Measurements from ENCODE around the gene MYRF. TPM values are rescaled to one million over a fixed set of nuclear protein-coding genes. Genes with fewer than 3 reads are reported as not detected.

The MYRF gene
- total and polyA plus RNA-seq, 9 of the 15 experiments (the other 6 are each of a cell fraction or from before 2014, with no cell fraction given), result 2.3 to 25.8 (median 7.1) TPM

- POLR2A ChIA-PET, result interaction anchor here (0.5 to 1.4 kb wide), 3 partner anchors 10 to 42 kb away, joined by 3 to 7 read pairs (median 4); no protein-coding TSS in a partner anchor
- DNase-seq (ENCODE audit: extremely low read depth in 1 of 4, low spot score in 3 of 4) (no peak), FAIRE-seq (no peak), ATAC-seq (no peak)
- TF ChIP-seq CXXC5 (CRISPR knock-in tag; IDR thresholded peaks at IDR 0.05), result no peak
- no peak for TF ChIP-seq IFI16 (CRISPR knock-in tag; IDR thresholded peaks at IDR 0.05)
- no peak for TF ChIP-seq SRSF1 (IDR thresholded peaks at IDR 0.05; ENCODE audit: low read depth, low read length)
- Histone ChIP-seq H3K4me1 (replicated peaks in 1 of 2; ENCODE audit: control insufficient read depth in 2 of 2, insufficient read depth in 2 of 2, low read length in 2 of 2) (peaks cover 4 to 56% of the 10 kb centered on the region in 2 experiments; a peak in 2 of 5 replicates), H3K4me2 (ENCODE audit: insufficient read depth, low read length) (no peak overlapping the region), H3K9ac (ENCODE audit: insufficient read depth in 1 of 2, low read depth in 2 of 2, low read length in 2 of 2) (no peak overlapping the region), H3K27ac (ENCODE audit: extremely low read depth, low read depth, low read length) (no peak overlapping the region), H3K9me1 (ENCODE audit: control insufficient read depth, insufficient read depth, low read length) (no peaks in the 10 kb centered on the region), H2AFZ (ENCODE audit: low read depth, low read length) (no peak overlapping the region), H3K36me3 (ENCODE audit: control insufficient read depth, insufficient read depth, low read length) (no peaks in the 10 kb centered on the region), H3K4me3 (no peak overlapping the region), H3K79me2 (ENCODE audit: control insufficient read depth, insufficient read depth, low read length) (no peaks in the 10 kb centered on the region), H3K9me3 (replicated peaks; ENCODE audit: control insufficient read depth, insufficient read depth, low read depth, low read length) (no peaks in the 10 kb centered on the region), H3K27me3 (ENCODE audit: control insufficient read depth in 2 of 2, insufficient read depth in 2 of 2, low read length in 2 of 2) (peaks cover 4 to 27% of the 10 kb centered on the region in 2 experiments; a peak in 3 of 5 replicates), H4K20me1 (replicated peaks; ENCODE audit: control insufficient read depth, insufficient read depth, low read length) (0 out of 2 replicates have a peak, but pooled peaks cover 3% of the 10 kb centered on the region)
- 14% methylated on average over 5 of the region's 7 CpGs for WGBS (ENCODE audit: insufficient coverage, low coverage, missing lambda C conversion rate)
- intact Hi-C loops (cut with micrococcal nuclease), result no loop called here
- in situ Hi-C loops (cut with MboI), result loop anchor here (5.0 kb wide), 1 partner anchor 56 kb away; the partner anchor contains the start of gene DAGLA
- BruUV-seq (replicated peaks), result no TSS peak
- CTCF ChIA-PET (ENCODE audit: low intra/inter-chr PET ratio), result no interaction called here
These were observed 13.7 kb upstream of the MYRF start for GRCh38 chr11:61738776-61739175.

GRCh38 chr11:61739413-61739812 lies 13.0 kb upstream of the MYRF start:
- DNase-seq (ENCODE audit: extremely low read depth in 1 of 4, low spot score in 3 of 4) (no peak), ATAC-seq (no peak), FAIRE-seq (no peak)
- H3K79me2 ChIP-seq (ENCODE audit: control insufficient read depth, insufficient read depth, low read length), result no peaks in the 10 kb centered on the region
- in situ Hi-C loops (cut with MboI) (loop anchor here (5.0 kb wide), 1 partner anchor 57 kb away; the partner anchor contains the start of gene DAGLA), intact Hi-C loops (cut with micrococcal nuclease) (no loop called here)
- 0 out of 2 replicates have a peak, but pooled peaks cover 3% of the 10 kb centered on the region for H4K20me1 ChIP-seq (replicated peaks; ENCODE audit: control insufficient read depth, insufficient read depth, low read length)
- H3K4me2 ChIP-seq (ENCODE audit: insufficient read depth, low read length), result no peak overlapping the region
- H3K9me3 ChIP-seq (replicated peaks; ENCODE audit: control insufficient read depth, insufficient read depth, low read depth, low read length), result no peaks in the 10 kb centered on the region
- no TSS peak for BruUV-seq (replicated peaks)
- peaks cover 4 to 27% of the 10 kb centered on the region in 2 experiments; a peak in 3 of 5 replicates for H3K27me3 ChIP-seq (ENCODE audit: control insufficient read depth in 2 of 2, insufficient read depth in 2 of 2, low read length in 2 of 2)
- H3K36me3 ChIP-seq (ENCODE audit: control insufficient read depth, insufficient read depth, low read length), result no peaks in the 10 kb centered on the region
- H3K9me1 ChIP-seq (ENCODE audit: control insufficient read depth, insufficient read depth, low read length), result no peaks in the 10 kb centered on the region
- ChIA-PET CTCF (ENCODE audit: low intra/inter-chr PET ratio) (no interaction called here), POLR2A (interaction anchor here (0.6 to 1.1 kb wide), 2 partner anchors 33 to 320 kb away, joined by 3 read pairs; no protein-coding TSS in a partner anchor)
- no peak overlapping the region for H3K9ac ChIP-seq (ENCODE audit: insufficient read depth in 1 of 2, low read depth in 2 of 2, low read length in 2 of 2)
- no peak overlapping the region for H3K27ac ChIP-seq (ENCODE audit: extremely low read depth, low read depth, low read length)
- no peak overlapping the region for H2AFZ ChIP-seq (ENCODE audit: low read depth, low read length)
- 25% methylated on average over 15 of the region's 15 CpGs for WGBS (ENCODE audit: insufficient coverage, low coverage, missing lambda C conversion rate)
- H3K4me1 ChIP-seq (replicated peaks in 1 of 2; ENCODE audit: control insufficient read depth in 2 of 2, insufficient read depth in 2 of 2, low read length in 2 of 2), result peaks cover 4 to 62% of the 10 kb centered on the region in 2 experiments; a peak in 2 of 5 replicates
- H3K4me3 ChIP-seq, result no peak overlapping the region
- TF ChIP-seq GATAD2B (IDR thresholded peaks at IDR 0.05; ENCODE audit: borderline replicate concordance) (no peak), ZNF449 (CRISPR knock-in tag; IDR thresholded peaks at IDR 0.05) (no peak), GABPB1 (CRISPR knock-in tag; IDR thresholded peaks at IDR 0.05) (no peak), SP1 (CRISPR knock-in tag; IDR thresholded peaks at IDR 0.05) (no peak), ZNF175 (CRISPR knock-in tag; IDR thresholded peaks at IDR 0.05; ENCODE audit: low read depth) (no peak)

Measured in K562 (cell line).